Osteoblast (primary cell): ENCODE data around the gene NAMPT. TPM values are rescaled to one million over a fixed set of nuclear protein-coding genes. Genes with fewer than 3 reads are reported as not detected.

ENCODE experiments used
- DNase-seq: peaks from one replicate; pipeline ENCODE4 v3.0.0; 2011; ENCODE audit warnings: low spot score, mixed read lengths; ENCODE audit not compliant: insufficient read length; ENCODE audit errors: missing footprints
- H2AFZ ChIP-seq: 2 replicates; pipeline ENCODE4 v1.6.0; 2011; ENCODE audit warnings: mild to moderate bottlenecking, low read length
- H3K27ac ChIP-seq: 2 replicates; pipeline ENCODE4 v1.5.1; 2011; ENCODE audit warnings: mild to moderate bottlenecking, low read depth, low read length, moderate library complexity
- H3K27me3 ChIP-seq: 2 replicates; pipeline ENCODE4 v1.6.0; 2012; ENCODE audit warnings: mild to moderate bottlenecking, control low read depth, inconsistent platforms, low read length, moderate library complexity; ENCODE audit not compliant: insufficient read depth
- H3K36me3 ChIP-seq: 2 replicates; pipeline ENCODE4 v1.5.1; 2011; ENCODE audit warnings: mild to moderate bottlenecking, low read length, control low read depth, moderate library complexity; ENCODE audit not compliant: insufficient read depth
- H3K4me1 ChIP-seq: 2 replicates; pipeline ENCODE4 v1.5.1; 2011; ENCODE audit warnings: mild to moderate bottlenecking, low read length, control low read depth, moderate library complexity; ENCODE audit not compliant: insufficient read depth
- H3K4me2 ChIP-seq: 2 replicates; pipeline ENCODE4 v1.6.0; 2011; ENCODE audit warnings: mild to moderate bottlenecking, low read length; ENCODE audit not compliant: insufficient read depth
- H3K4me3 ChIP-seq: fragments of 200-600 bp; sonication (generic); 3 replicates; pipeline ENCODE4 v1.5.1; 2012; ENCODE audit warnings: mild to moderate bottlenecking, low read length, inconsistent platforms; ENCODE audit not compliant: insufficient read depth
- H3K79me2 ChIP-seq: 2 replicates; pipeline ENCODE4 v1.6.0; 2012; ENCODE audit warnings: mild to moderate bottlenecking, low read length, control low read depth, inconsistent platforms; ENCODE audit not compliant: insufficient read depth
- H3K9me3 ChIP-seq: 2 replicates; pipeline ENCODE4 v1.5.1; 2011; ENCODE audit warnings: low read depth, low read length, control low read depth
- H4K20me1 ChIP-seq: 2 replicates; pipeline ENCODE4 v1.6.0; 2012; ENCODE audit warnings: mild to moderate bottlenecking, low read length, control low read depth; ENCODE audit not compliant: insufficient read depth
- total RNA-seq: library from RNA; depleted of rRNA; stranded (reverse); fragments of >200 nt; gene quantifications from 2 replicates; pipeline ENCODE4 v1.2.3, GENCODE V29; 2012
- TF ChIP-seq, protein P1 (sequence below): IDR thresholded peaks from 2 replicates; pipeline ENCODE4 v1.5.1; 2011; ENCODE audit warnings: mild to moderate bottlenecking, low read depth, low read length, moderate library complexity; ENCODE audit errors: extremely low read depth

The NAMPT gene
- total RNA-seq, 1 donor = 55.0 TPM

DNA sequence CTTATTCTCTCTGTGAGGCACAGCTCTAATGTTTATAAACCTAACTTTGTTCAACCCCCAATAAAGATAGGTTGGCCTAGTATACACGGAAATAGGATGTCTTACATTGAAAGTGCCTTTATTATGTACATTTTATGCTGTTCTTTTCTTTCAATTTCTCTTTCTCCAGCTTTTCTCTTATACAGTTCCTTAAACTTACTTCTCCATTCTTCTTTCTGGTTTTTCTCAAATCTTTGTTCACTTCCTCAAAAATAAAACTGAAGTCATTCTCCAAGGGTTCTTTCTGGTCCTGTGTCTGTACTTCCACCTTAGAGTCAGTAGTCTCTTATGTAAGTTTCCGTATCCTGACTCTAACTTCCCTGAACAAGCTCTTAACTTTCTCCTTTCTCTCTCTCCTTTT is 29.2 kb upstream of the NAMPT start:
- H3K9me3 ChIP-seq = no peaks in the 10 kb centered on the region
- no peak overlapping the region for H2AFZ ChIP-seq
- no peaks in the 10 kb centered on the region for H3K36me3 ChIP-seq
- no peaks in the 10 kb centered on the region for H3K27me3 ChIP-seq
- H3K4me3 ChIP-seq = no peak overlapping the region
- TF ChIP-seq, protein P1, sequence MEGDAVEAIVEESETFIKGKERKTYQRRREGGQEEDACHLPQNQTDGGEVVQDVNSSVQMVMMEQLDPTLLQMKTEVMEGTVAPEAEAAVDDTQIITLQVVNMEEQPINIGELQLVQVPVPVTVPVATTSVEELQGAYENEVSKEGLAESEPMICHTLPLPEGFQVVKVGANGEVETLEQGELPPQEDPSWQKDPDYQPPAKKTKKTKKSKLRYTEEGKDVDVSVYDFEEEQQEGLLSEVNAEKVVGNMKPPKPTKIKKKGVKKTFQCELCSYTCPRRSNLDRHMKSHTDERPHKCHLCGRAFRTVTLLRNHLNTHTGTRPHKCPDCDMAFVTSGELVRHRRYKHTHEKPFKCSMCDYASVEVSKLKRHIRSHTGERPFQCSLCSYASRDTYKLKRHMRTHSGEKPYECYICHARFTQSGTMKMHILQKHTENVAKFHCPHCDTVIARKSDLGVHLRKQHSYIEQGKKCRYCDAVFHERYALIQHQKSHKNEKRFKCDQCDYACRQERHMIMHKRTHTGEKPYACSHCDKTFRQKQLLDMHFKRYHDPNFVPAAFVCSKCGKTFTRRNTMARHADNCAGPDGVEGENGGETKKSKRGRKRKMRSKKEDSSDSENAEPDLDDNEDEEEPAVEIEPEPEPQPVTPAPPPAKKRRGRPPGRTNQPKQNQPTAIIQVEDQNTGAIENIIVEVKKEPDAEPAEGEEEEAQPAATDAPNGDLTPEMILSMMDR = no peak
- peaks cover 3% of the 10 kb centered on the region for H3K4me1 ChIP-seq
- no peak for DNase-seq
- no peaks in the 10 kb centered on the region for H3K79me2 ChIP-seq
- H3K27ac ChIP-seq = no peak overlapping the region
- no peak overlapping the region for H3K4me2 ChIP-seq
- no peaks in the 10 kb centered on the region for H4K20me1 ChIP-seq

DNA sequence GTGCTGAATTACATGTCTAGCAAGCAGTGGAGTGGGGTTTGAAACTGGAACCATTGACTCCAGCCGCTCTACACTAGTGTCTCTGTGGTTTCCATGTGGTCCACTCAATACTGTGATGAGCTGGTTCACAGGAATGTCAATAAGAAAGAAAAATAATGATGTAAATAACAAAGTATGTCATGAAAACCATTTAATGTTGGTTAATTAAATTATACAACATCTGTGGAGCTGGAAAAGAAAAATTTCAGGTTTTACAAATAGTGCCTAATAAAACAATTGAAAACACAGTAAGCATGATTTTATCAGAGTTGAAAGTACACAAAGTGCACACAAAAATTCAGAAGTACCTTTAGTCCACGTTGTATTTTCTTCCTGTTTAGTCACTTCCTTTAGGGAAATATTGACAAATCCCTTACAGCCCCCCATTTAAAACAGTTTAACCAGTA is 28.7 kb upstream of the NAMPT start:
- no peaks in the 10 kb centered on the region for H4K20me1 ChIP-seq
- H3K4me1 ChIP-seq = peaks cover 3% of the 10 kb centered on the region
- no peaks in the 10 kb centered on the region for H3K9me3 ChIP-seq
- TF ChIP-seq, protein P1 = no peak
- no peaks in the 10 kb centered on the region for H3K27me3 ChIP-seq
- H3K36me3 ChIP-seq = no peaks in the 10 kb centered on the region
- H3K79me2 ChIP-seq = no peaks in the 10 kb centered on the region
- no peak overlapping the region for H3K27ac ChIP-seq
- DNase-seq = peak; percentile 5
- no peak overlapping the region for H2AFZ ChIP-seq
- no peak overlapping the region for H3K4me2 ChIP-seq
- H3K4me3 ChIP-seq = no peak overlapping the region

DNA sequence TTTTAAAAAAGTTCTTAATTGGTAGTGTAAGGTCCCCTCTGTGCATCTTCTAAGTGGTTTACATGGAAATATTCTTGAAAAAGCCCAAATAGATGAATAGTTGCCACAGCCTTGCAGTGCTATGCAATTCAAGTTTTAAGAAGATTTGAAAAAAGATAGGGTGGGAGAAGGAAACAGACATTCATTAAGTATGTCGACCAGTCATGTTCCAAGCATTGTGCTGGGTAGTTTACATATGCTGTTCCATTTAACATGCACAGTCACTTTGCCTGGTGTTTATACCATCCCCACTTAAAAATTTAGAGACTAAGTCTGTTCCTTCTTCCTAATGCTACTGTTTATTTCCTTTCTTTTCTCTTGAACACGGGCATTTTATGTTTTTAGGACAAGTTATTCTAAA is 28.1 kb upstream of the NAMPT start:
- Histone ChIP-seq H3K4me1 (peaks cover 3% of the 10 kb centered on the region), H3K36me3 (no peaks in the 10 kb centered on the region), H3K27me3 (no peaks in the 10 kb centered on the region), H3K4me3 (no peak overlapping the region), H4K20me1 (no peaks in the 10 kb centered on the region), H3K27ac (no peak overlapping the region), H3K79me2 (no peaks in the 10 kb centered on the region), H3K9me3 (no peaks in the 10 kb centered on the region), H3K4me2 (no peak overlapping the region), H2AFZ (no peak overlapping the region)
- TF ChIP-seq, protein P1 = no peak
- DNase-seq = no peak

DNA sequence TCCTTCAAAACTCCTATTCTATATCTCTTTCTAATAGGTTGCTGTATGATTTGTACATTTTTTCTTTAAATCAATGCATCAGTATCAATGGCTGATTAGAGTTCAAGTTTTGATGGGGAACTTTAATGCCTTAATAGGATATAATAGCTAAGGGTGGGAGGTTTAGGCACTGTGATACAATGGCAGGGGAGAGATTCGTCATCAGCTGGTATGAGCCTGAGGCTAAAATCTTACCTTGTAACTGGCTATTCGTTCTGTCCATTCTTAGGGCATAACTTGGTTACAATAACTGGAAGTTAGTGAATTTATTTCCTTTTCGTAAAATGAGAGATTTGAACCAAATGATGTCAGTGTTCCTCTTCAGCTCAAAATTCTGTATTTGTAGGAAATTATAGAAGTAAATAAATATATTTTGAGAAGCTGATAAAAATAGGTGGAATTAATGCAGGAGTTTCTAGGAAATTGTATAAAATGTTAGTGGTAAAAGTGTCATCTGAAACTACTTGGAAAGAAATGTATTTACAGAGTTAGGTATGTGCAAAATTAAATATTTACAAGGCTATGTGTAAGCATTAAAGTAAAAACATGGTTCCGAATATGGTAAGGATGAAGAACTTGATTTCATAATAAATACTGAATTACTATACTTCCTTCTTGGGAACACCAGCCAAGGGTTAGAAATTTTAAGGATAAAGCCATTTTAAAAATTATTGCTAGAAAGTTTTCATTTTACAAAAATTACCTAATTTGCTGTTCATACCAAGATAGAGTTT is 27.5 kb upstream of the NAMPT start:
- Histone ChIP-seq H4K20me1 (no peaks in the 10 kb centered on the region), H3K79me2 (no peaks in the 10 kb centered on the region), H3K36me3 (no peaks in the 10 kb centered on the region), H3K27me3 (no peaks in the 10 kb centered on the region), H3K27ac (no peak overlapping the region), H2AFZ (no peak overlapping the region), H3K9me3 (no peaks in the 10 kb centered on the region), H3K4me1 (peaks cover 3% of the 10 kb centered on the region), H3K4me2 (no peak overlapping the region), H3K4me3 (no peak overlapping the region)
- no peak for DNase-seq
- TF ChIP-seq, protein P1 = no peak
